NCI-H2029 (cell line): Measurements from ENCODE around the gene PAFAH2.

ENCODE experiments used
- DNase-seq: peaks from one replicate; lab custom pipeline; 2025; lab: John Stamatoyannopoulos, UW

The PAFAH2 gene

GRCh38 chr1:25929016-25929415 lies 68.8 kb downstream of the PAFAH2 start:
- DNase-seq = no peak

DNA sequence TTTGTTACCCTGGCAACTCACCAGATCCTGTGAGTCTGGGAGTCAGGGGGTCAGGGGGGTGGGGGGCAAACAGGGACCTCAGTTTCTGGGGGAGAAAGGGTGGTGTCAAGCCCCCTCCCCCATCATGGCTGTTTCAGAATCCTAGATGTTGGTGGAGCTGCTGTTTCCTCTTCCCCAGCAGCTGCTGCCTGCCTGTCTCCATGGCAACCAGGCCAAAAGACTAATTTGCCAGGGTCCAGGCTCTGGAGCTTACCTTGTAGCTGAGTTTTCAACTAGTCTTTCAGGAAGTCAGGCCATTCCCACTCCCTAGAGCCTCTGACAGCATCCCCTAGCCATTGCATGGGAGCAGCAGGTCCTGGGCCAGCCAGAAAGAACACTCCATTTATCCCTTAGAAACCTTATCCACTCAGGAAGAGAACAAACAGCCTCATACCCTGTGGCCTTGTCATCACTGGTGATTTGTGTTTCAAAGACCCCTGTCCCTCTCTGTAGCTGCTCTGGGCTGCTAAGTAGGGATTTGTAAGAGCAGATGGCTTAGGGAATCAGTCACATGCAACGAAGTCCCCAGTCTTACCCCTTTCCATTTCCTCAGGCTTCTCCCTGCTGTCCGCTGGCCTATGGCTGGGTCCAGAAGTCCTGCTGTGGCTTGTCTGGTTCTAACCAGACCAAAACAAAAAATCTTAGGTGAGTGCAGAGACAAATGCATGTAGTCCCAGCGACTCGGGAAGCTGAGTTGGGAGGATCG lies 70.2 kb downstream of the PAFAH2 start:
- no peak for DNase-seq

DNA sequence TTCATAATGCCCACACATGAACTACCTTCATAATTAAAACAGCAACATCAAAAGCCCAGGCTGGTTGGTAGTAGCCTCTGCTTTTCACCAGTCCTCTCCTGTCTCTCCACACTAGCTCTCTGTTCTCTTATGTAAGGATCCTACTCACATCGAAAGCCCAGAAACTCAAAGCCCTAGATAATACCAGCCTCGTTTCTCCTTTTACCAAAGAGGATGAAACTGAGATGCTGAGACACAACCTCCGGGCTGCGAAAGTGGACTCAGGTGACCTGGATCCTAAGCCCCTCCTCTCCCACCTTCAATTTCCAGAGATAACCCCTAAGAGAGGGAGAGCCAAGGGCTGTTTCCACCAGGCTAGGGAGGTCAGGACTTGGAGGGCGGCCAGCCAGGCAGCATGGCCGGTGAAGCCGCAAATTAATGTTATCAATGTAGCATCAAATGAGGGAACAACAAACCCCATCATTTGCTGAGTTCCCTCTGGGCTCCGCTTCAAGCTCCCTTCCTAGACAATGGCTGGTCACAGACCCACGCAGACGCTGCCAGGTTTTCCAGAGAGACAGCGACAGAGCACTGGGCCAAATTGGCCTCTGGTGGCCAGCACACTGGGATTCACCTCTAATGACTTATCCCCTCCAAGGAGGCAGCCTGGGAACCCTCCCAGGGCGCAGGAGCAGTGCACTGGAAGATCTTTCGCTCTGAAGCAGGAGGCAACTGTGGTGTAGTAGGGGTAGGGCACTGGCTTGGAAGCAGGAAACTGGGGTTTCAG lies 70.9 kb downstream of the PAFAH2 start:
- no peak for DNase-seq

GRCh38 chr1:25924454-25924853 lies 73.4 kb downstream of the PAFAH2 start:
- DNase-seq = no peak

DNA sequence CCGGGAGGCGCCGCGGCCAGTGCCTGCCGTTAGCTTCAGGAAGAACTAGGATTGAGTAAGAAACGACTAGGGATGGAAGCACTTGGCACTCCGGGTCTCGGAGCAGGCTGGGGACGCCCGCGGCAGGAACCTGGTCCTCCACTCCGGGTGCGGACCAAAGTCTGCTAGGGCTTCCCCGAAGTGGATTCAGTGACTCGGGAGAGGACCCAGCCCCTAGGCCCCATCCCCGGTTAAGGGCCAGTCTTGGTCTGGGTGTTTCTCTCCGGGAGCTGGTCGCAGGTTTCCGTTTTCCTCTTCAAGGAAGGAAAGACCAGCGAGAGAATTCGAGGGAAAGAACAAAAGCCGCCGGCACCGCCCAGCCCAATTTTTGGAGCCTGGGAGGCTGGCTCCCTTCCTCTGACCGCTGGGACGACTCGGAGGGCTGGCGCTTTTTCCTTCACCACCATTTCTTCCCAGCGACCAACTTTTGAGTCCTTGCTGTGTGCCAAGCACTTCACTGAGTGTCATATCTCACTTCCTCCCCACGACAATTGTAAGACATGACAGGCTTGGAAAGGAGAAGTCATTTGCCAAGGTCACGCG lies 74.8 kb downstream of the PAFAH2 start:
- no peak for DNase-seq

DNA sequence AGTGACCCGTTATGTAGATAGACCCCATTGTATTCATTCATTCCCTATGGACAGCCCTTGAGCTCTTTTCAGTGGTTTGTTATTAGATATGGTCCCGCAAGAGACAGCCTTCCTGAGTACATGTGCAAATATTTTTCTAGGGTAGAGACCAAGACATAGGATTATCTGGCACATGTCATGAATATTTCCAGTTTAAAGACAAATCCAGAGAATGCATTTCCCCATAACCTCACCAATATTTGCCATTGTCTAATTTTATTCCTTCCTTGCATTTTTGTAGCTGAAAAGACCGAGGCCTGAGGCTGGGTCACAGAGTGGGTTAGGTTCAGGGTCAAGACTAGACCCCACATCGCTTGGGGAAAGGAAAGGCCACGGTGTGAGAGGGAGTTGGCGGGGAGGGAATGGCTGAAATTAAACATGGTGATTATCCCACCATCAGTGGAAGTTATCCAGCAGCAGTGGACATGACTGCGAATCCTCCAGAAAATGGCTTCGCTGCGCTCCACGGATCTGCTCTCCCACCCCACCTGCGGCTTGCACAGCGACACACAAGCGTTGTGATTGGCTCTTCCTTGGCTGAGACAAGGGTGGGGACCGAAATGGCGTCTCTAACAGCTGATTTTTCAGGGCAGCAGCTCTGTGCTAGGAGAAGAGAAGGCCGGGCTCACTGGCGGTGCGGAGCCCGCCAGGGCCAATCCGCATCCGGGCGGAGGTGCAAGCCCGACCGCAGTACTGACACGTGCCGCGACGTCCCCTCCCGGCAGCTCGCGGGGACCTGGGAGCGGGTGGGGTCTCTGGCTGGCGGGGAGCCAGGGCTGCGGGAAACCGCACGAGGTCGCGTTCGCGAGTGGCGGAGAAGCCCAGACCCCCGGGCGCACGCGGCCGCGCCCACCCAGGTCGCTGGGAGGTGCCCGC lies 75.5 kb downstream of the PAFAH2 start:
- DNase-seq = peak; percentile 29

GRCh38 chr1:25918615-25919014 lies 79.2 kb downstream of the PAFAH2 start:
- no peak for DNase-seq

DNA sequence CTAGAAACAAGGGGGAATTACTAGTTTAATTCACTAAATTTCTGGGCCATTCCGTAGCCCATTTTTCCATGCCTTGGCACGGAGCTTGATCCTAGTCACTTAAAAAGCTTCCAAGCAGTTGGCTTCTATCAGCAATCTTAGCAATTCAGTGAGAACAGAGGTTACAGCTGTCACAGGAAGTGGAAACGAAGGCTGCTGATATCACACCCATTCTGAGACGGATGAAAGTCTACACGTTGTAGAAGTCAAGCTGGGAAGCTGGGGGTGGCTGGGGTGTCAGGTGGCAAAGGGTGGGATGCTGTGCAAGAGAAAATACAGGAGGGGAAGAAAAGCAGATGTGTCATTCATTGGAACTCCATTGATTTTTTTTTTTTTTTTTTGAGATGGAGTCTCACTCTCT lies 79.9 kb downstream of the PAFAH2 start:
- DNase-seq = no peak

GRCh38 chr1:25916460-25916859 lies 81.4 kb downstream of the PAFAH2 start:
- no peak for DNase-seq

DNA sequence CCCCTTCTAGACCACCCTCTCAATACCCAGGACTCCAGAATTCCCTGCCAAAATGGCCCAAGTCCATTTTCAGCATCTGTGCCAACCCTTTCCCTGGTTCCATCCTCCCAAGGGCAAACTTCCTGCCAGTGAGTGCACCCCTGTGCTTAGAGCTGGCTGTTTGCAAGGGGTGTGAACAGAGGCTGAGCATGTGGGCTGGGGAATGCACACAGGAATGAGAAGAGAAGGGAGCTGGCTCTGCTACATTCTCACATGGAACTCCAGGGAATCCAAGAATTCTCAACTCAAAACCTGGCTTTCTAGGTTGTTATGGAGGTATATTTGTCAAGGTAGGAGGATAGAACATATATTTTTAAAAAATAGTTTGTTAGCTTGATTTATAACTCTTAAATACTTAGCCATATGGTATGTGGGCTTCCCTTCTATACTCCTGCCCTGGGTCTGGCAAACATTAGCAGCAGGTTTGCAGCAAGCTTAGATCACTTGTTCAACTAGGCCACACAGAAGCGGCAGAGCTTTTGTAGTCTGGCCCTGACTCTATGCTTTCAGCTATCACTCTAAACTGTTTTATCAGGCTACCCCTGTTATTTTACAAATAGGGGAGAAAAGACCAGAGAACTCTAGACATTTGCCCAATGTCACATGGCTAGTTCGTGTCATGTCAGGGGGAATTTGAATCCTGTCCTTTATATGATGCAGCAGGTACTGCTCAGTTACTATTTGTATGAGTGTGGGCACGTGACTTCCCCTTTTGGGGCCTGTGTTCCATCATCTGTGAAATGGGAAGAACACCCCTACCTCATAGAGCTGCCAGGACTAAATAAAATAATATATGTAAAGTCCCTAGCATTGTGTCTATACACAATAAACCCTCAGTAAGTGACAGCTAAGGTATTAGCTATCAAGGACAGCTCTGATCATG lies 83.5 kb downstream of the PAFAH2 start:
- no peak for DNase-seq

- DNase-seq = no peak
Measured at GRCh38 chr1:25913206-25913605, 84.7 kb downstream of the PAFAH2 start.

DNA sequence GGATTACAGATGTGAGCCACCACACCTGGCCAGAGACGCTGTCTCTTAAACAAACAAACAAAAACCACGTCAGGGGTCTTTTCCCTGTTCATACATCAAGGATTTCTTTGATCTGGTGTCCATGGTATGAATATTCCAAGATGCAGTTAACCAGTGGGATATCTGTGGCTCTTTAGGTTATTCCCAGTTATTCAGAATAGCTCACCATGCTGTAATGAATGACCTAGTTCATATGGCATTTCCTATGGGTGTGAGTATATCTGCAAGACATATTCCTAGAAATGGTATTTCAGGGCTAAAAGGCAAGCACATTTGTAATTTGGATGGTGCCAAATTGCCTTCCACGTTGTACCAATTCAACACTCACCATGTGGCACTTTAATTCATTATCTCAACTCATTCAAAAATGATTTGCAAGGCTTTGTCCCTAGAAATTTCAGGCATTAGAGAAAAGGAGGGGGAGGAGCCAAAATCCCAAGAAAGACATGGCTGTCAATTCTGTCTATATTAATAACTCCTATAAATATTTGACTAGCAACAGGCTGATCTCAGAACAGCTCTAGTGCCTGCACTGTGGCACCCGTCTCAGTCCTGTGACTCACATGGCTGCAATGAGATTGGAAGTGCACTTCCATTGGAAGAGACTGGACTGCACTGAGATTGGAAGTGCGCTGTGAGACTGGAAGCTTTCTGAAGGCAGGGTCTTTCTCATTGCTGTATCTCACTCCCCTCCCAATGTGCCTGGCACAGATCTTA lies 85.6 kb downstream of the PAFAH2 start:
- no peak for DNase-seq

GRCh38 chr1:25911162-25911561 lies 86.7 kb downstream of the PAFAH2 start:
- DNase-seq = no peak
